ENCODE measurements around the gene HTR3D.
"Not testable (repeated sequence)": the region's sequence is repeated elsewhere in the genome, so short reads cannot be mapped to it uniquely, and the experiment has no call there.

The HTR3D gene

DNA sequence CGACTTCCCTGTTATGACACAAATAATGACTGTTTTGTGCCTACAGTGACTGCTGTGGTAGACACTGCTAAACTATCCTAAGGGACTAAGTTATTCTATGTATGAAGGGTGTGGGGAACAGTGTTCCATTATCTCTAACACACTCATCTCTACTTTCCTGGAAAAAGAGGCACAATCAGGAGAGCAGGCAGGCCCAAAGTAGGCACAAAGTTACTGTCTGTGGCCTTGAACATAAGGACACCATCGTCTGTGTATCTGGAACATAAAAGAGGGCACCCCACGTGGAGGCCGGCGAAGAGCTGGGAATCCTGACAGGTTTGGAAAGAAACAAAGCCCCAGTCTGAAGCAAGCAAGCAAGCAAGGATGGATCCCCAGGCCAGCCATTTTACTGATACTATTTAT, 15.4 kb upstream of the HTR3D start:
- no peak for DNase-seq (ENCODE audit: low read depth in 3 of 3, low spot score in 1 of 3)

DNA sequence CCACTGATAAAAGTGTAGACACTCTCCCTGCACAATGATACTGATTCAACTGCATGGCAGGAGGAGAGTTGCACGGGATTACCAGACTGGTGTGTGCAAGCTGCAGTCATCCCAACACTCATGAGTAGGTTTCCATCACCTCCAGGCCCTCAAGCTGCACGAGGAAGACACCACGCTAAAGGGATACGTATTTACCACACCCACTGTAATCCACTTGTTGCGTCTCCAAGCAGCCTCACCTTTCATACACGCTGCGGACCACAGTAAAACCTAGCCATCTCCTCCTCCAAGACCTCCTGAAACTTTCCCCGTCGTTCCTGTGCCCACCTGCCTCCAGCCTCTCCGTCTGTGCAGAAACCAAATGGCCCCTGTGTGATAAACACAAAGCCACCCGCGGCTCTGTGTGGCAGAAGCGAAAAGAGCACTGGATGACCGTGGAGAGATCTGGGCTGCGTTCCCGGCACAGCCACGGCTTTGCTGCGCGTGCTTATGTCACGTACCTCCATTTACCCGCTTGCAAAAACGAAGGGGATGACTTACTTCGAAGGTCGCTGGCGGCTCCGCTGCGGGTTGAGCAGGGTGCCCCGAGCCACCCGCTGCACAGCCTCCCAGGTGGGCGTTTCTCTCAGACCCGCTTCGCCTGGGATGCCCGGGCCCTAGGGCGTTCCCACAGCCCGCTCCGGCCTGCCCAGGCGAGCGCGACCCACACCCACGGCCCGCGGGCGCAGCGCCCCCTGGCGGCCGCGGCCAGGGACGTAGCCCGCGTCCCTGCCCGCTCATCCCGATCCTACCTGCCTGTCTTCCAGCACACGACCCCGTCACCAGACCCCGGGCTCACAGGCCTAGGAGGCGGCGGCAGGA, 14.5 kb upstream of the HTR3D start:
- DNase-seq (ENCODE audit: low read depth in 3 of 3, low spot score in 1 of 3): peak in 2 of 3 donors; percentile 16 to 33

DNA sequence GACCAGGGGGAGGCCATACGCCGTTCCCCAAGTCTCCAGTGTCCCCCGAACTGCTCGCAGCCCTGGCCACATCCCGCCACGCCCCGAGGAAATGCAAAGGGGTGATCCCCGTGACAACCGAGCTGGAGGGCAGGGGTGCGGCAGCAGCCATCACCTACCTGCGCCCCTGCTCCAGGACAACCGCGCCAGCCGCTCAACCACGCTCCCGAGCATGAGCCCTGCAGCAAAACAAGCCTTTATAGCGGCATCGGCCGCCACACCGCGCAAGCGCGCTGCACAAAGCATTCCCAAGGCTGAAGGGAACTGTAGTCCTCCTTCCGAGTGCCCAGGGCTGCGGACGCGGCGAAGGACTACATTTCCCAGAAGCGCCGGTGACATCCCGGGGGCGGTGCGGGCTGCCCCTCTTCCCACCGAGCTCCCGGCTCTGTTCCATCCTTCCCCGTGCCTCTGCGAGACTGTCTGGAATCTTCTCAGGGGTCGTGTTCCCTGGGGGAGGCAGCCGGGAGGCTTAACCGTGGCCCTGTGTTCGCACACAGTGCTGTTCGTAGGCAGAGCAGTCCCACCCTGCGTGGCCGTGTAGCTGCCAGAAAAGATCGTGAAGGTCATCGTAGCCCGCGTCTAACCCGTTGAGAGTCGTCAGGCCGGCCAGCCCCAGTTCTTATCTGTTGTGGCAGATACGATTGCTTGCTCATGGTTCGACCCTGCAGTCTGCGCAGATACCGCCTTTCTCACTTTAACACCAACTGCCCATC, 13.7 kb upstream of the HTR3D start, which contains the start of gene ABCC5:
Gene ABCC5, minus strand, starts transcription at position 213 of the 752 bp plus-strand sequence. CDS start 3,492 bp downstream, outside the sequence.
- peak; percentile 48 to 67 (median 60) for DNase-seq (ENCODE audit: low read depth in 3 of 3, low spot score in 1 of 3)

DNA sequence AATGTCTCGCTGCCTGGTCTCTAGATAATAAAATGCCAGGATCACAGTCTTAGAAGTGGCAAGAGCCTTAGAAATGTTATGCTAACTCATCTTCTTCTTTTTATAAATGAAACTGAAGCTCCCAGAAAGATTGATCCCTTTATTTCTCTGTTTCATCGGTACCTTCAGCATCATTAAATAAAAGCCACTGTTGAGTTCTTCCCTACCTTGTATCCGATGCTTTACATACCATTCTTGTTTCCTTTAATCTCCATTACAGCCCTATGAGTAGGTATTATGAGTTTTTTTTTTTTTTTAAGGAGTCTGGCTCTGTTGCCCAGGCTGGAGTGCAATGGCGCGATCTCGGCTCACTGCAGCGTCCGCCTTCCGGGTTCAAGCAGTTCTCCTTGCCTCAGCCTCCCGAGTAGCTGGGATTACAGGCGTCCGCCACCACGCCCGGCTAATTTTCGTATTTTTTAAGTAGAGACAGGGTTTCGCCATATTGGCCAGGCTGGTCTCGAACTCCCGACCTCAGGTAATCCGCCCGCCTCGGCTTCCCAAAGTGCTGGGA, 13.0 kb upstream of the HTR3D start:
- no peak for DNase-seq (ENCODE audit: low read depth in 3 of 3, low spot score in 1 of 3)

- DNase-seq (ENCODE audit: low read depth in 3 of 3, low spot score in 1 of 3): no peak
Measured at GRCh38 chr3:184022323-184022722, 9.2 kb upstream of the HTR3D start.

DNA sequence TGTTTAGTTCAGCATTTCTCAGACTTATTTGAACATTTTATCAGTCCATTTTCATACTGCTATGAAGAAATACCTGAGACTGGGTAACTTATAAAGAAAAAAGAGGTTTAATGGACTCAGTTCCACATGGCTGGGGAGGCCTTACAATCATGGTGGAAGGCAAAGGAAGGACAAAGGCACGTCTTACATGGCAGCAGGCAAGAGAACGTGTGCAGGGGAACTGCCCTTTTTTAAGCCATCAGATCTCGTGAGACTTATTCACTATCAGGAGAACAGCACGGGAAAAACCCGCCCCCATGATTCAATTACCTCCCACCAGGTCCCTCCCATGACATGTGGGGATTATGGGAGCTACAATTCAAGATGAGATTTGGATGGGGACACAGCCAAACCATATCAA, 6.3 kb upstream of the HTR3D start:
- DNase-seq (ENCODE audit: low read depth in 3 of 3, low spot score in 1 of 3): not testable (repeated sequence)

GRCh38 chr3:184028275-184028890, 3.2 kb upstream of the HTR3D start:
- DNase-seq (ENCODE audit: low read depth in 3 of 3, low spot score in 1 of 3): not testable (repeated sequence)

DNA sequence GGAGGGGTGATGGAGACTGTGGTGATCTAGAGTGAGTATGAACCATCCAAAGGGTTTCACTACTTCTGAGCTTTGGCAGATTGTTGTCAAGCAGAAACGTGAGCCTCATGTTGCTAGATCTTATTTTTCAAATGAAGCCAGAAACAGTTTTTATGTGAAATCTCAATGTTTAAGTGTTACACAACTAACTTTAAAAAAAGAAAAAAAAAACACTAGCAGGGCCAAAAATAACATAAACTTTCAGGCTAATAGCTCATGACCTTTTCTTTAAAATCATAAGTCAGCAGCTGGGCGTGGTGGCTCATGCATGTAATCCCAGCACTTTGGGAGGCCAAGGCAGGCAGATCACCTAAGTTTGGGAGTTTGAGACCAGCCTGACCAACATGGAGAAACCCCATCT, 2.1 kb upstream of the HTR3D start:
- no peak for DNase-seq (ENCODE audit: low read depth in 3 of 3, low spot score in 1 of 3)

DNA sequence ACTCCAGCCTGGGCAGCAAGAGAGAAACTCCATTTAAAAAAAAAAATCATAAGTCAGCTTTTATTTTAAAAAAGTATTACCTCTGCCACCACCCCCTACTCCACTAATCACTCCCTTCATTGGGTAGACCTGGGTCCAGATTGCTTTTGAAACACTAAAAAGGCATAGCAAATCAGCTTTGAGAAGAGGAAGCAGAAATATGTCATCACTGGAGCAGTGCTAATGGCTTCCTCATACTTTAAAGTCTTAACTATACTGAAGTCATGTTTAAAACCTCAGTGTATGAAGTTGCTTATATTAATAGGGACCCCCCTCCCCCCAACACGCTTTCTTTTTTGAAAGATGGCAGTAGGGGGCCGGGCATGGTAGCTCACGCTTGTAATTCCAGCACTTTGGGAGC, 1.0 kb upstream of the HTR3D start:
- DNase-seq (ENCODE audit: low read depth in 3 of 3, low spot score in 1 of 3): no peak

GRCh38 chr3:184037816-184038215, 6.3 kb downstream of the HTR3D start:
- DNase-seq (ENCODE audit: low read depth in 3 of 3, low spot score in 1 of 3): no peak

DNA sequence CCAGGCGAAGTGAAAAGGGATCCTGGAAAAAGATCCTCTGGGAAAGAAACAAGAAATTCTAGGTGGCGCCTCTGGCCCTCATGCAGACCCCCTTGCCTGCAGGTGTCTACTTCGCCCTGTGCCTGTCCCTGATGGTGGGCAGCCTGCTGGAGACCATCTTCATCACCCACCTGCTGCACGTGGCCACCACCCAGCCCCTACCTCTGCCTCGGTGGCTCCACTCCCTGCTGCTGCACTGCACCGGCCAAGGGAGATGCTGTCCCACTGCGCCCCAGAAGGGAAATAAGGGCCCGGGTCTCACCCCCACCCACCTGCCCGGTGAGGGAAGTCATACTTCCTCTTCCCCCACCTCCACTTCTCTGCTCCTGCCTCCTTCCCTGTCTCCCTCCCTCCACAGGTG, 6.8 kb downstream of the HTR3D start:
- DNase-seq (ENCODE audit: low read depth in 3 of 3, low spot score in 1 of 3): not testable (repeated sequence)

DNA sequence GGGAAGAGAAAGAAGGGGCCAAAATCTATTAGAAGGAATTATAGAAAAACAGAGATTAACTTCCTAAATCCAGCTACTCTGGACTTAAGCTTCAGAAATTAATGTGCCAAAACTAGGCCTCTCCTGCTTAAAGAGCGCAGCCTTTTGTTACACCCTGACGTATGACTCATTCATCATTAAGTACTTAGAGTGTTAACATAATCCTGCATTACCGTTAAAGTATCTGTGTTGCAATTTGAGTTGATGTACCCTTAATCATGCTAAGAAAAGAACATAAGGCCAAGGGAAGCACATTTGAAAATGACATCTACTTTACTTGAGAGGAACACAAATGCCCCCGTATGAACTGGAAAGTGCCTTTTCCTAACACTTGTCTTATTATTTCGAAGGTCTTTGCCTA, 7.9 kb downstream of the HTR3D start:
- DNase-seq (ENCODE audit: low read depth in 3 of 3, low spot score in 1 of 3): no peak

DNA sequence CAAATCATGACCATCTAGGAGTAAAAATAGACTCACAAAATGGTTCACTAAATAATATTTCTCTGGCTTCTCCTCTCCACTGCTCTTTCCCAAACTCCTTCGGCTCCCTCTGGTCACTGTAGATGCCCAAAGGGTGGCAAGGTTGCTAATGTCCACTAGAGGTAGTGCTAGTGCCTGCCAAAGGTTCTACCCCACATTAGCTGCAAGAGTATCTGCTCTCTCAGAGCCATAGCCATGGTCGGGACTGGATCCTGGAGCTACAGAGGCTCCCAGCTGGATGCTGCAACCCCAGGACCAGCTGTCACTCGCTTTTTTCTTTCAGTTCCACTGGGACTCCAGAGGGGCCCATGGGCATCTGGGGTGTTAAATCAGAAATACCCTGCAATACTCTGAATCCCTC, 8.5 kb downstream of the HTR3D start:
- no peak for DNase-seq (ENCODE audit: low read depth in 3 of 3, low spot score in 1 of 3)

- no peak for DNase-seq (ENCODE audit: low read depth in 3 of 3, low spot score in 1 of 3)
Measured at GRCh38 chr3:184042617-184043016, 11.1 kb downstream of the HTR3D start.

- DNase-seq (ENCODE audit: low read depth in 3 of 3, low spot score in 1 of 3): no peak
Measured at GRCh38 chr3:184045995-184046394, 14.5 kb downstream of the HTR3D start.

- no peak for DNase-seq (ENCODE audit: low read depth in 3 of 3, low spot score in 1 of 3)
Measured at GRCh38 chr3:184050217-184050847, 18.8 kb downstream of the HTR3D start.

DNA sequence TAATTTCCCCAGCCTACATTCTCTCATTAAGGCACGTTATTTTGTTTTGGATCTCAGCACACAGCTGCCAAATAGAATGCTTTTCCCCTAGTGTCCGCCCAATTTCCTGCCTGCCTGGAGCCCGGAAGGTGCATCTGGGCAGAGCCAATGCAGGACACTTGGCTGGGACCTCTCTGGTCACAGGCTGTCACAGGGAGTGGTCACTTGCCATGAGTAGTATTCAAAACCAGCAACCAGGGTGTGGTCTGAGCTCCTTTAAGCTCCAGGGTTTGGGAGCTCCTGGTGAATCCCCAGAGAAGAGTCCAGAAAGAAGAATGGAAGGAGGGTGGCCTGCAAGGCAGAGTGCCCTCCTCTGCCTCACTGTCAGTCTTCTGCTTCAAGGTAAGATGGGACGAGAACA, 21.2 kb downstream of the HTR3D start, which contains the start of gene HTR3C:
Gene HTR3C, plus strand, starts transcription at position 281 of the 400 bp plus-strand sequence. Its CDS starts 34 bp downstream, at position 315.
- no peak for DNase-seq (ENCODE audit: low read depth in 3 of 3, low spot score in 1 of 3)

- DNase-seq (ENCODE audit: low read depth in 3 of 3, low spot score in 1 of 3): no peak
Measured at GRCh38 chr3:184058029-184058428, 26.5 kb downstream of the HTR3D start.

- no peak for DNase-seq (ENCODE audit: low read depth in 3 of 3, low spot score in 1 of 3)
Measured at GRCh38 chr3:184059424-184059823, 27.9 kb downstream of the HTR3D start.

- DNase-seq (ENCODE audit: low read depth in 3 of 3, low spot score in 1 of 3): no peak
Measured at GRCh38 chr3:184062637-184063036, 31.1 kb downstream of the HTR3D start.

- DNase-seq (ENCODE audit: low read depth in 3 of 3, low spot score in 1 of 3): no peak
Measured at GRCh38 chr3:184066211-184066610, 34.7 kb downstream of the HTR3D start.
